ENCODE data around the gene TMPRSS4.

DNA sequence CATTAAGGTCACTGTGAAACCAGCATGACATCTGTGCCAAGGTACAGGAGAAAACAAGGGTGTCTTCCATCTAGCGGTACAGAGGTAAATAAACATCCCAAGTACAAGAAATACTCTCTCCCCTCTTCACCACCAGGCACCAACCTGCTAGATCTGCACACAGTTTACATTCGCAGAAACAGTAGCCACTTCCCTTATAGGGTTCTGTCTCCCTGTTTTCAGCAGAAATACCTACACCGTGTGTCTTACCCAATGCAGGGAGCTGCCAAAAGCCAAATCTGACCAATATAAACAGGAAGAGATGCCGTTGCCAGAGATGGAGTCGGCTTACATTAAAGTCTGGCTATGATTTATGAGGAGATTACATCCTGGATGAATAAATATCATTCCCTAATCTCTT, 74.6 kb downstream of the TMPRSS4 start:
- TF ChIP-seq ZNF282 (IDR thresholded peaks at IDR 0.05; ENCODE audit: partially characterized antibody) (no peak), EZH2 (conservative IDR thresholded peaks at IDR 0.05; ENCODE audit: low read depth, low read length) (no peak), PHF21A (CRISPR knock-in tag; IDR thresholded peaks at IDR 0.05) (no peak)

All from HepG2 (cell line).